IMR-90 (cell line): ENCODE measurements around the gene NADK2. TPM values are rescaled to one million over a fixed set of nuclear protein-coding genes. Genes with fewer than 3 reads are reported as not detected.

Experiments
- microRNA-seq, 2 experiments: library from miRNA; stranded (forward) in 1 of 2; unstranded in 1 of 2; fragments of 10-50 nt in 1 of 2; fragments of <30 nt in 1 of 2; gene quantifications in 1 of 2; microRNA quantifications in 1 of 2; one replicate each; pipeline versions ENCODE3 to v1.1.0; 2013 to 2020; ENCODE audit not compliant: insufficient read depth in 1 of 2, insufficient read length in 1 of 2, unreplicated experiment in 1 of 2
- polyA plus RNA-seq, 3 experiments: library from polyadenylated mRNA; depleted of rRNA; stranded (reverse); fragments of >200 nt; gene quantifications; 2 replicates each; pipeline ENCODE4 v1.2.3, GENCODE V29; 2012; ENCODE audit warnings: low replicate concordance in 1 of 3
- small RNA-seq, 5 experiments: library from RNA; depleted of rRNA; stranded (forward); fragments of <200 nt; gene quantifications; one replicate each; pipeline ENCODE3, GENCODE V24; 2012
- total RNA-seq: library from RNA; depleted of rRNA; stranded (reverse); fragments of >200 nt; gene quantifications from 2 replicates; pipeline ENCODE4 v1.2.3, GENCODE V29; 2012; rRNA removed

NADK2 gene
- total and polyA plus RNA-seq, 2 of the 4 experiments (the other 2 are of a cell fraction), result 7.4 to 17.4 TPM

Small RNA genes within 50 kb of the gene (microRNA-seq; reads per million reads assigned to microRNA genes)
- 1.1 to 5.2 reads per million in 2 experiments for gene MIR580 (ENCODE audit: insufficient read depth in 1 of 2, insufficient read length in 1 of 2, unreplicated experiment in 1 of 2)
- not detected for gene RNU6-1305P (ENCODE audit: insufficient read depth, insufficient read length)

Small RNA genes within 50 kb of the gene (small RNA-seq; reads per million reads assigned to genes)
- 0.46 to 43.5 (median 19.9) reads per million in 5 experiments for gene MIR580
- gene RNU6-1305P, result 0 to 0.60 (median 0.04) reads per million in 5 experiments

Other genes with a start within 250 kb of the NADK2 start
- gene UGT3A2, start 175.0 kb downstream of the NADK2 start, total RNA-seq, result not detected in 2 replicates
- not detected in 2 replicates for gene UGT3A2, start 175.0 kb downstream of the NADK2 start, polyA plus RNA-seq (2012; rRNA removed)
- 5.2 and 11.4 TPM in 2 replicates for gene LMBRD2, start 90.0 kb downstream of the NADK2 start, total RNA-seq
- 1.3 and 1.8 TPM in 2 replicates for gene LMBRD2, start 90.0 kb downstream of the NADK2 start, polyA plus RNA-seq (2012; rRNA removed)
- gene SKP2, start 89.8 kb downstream of the NADK2 start, total RNA-seq, result 72.5 and 92.1 TPM in 2 replicates
- gene SKP2, start 89.8 kb downstream of the NADK2 start, polyA plus RNA-seq (2012; rRNA removed), result 19.9 and 23.3 TPM in 2 replicates
- not detected in 2 replicates for gene RANBP3L, start 60.0 kb upstream of the NADK2 start, total RNA-seq
- not detected in 2 replicates for gene RANBP3L, start 60.0 kb upstream of the NADK2 start, polyA plus RNA-seq (2012; rRNA removed)